ENCODE data around the gene PPP3CB.

The PPP3CB gene

GRCh38 chr10:73522263-73522662, 26.4 kb upstream of the PPP3CB start:
- H3K9me2 ChIP-seq (replicated peaks; ENCODE audit: control insufficient read depth, low read length) = no peaks in the 10 kb centered on the region
- no peaks in the 10 kb centered on the region for H3K79me2 ChIP-seq (ENCODE audit: control insufficient read depth, low read length)
- no peaks in the 10 kb centered on the region for H3K36me3 ChIP-seq (ENCODE audit: control insufficient read depth, low read length)
- H3K4me2 ChIP-seq (ENCODE audit: low read length) = no peak overlapping the region
- no peaks in the 10 kb centered on the region for H3K9me3 ChIP-seq (ENCODE audit: control insufficient read depth, insufficient read depth, low read length)
- H3K4me1 ChIP-seq (ENCODE audit: control insufficient read depth, low read length) = no peaks in the 10 kb centered on the region
- H4K20me1 ChIP-seq (ENCODE audit: control insufficient read depth, insufficient read depth, low read depth, low read length) = no peaks in the 10 kb centered on the region
- no peak for TF ChIP-seq EZH2phosphoT487 (IDR thresholded peaks at IDR 0.05; ENCODE audit: borderline replicate concordance, low read length)
- no peak for TF ChIP-seq CTCF (IDR thresholded peaks at IDR 0.05; ENCODE audit: low read depth, low read length, poor library complexity, severe bottlenecking)
- H3K27me3 ChIP-seq (ENCODE audit: control insufficient read depth, low read length) = no peaks in the 10 kb centered on the region
- no peak overlapping the region for H3K27ac ChIP-seq (ENCODE audit: low read depth, low read length)
- no peak overlapping the region for H3K4me3 ChIP-seq (ENCODE audit: low read length)
- H3F3A ChIP-seq (ENCODE audit: control insufficient read depth, insufficient read depth) = no peaks in the 10 kb centered on the region

GRCh38 chr10:73519336-73519735, 23.5 kb upstream of the PPP3CB start:
- no peaks in the 10 kb centered on the region for H3F3A ChIP-seq (ENCODE audit: control insufficient read depth, insufficient read depth)
- H3K79me2 ChIP-seq (ENCODE audit: control insufficient read depth, low read length) = no peaks in the 10 kb centered on the region
- H3K27ac ChIP-seq (ENCODE audit: low read depth, low read length) = no peak overlapping the region
- no peaks in the 10 kb centered on the region for H4K20me1 ChIP-seq (ENCODE audit: control insufficient read depth, insufficient read depth, low read depth, low read length)
- no peaks in the 10 kb centered on the region for H3K9me3 ChIP-seq (ENCODE audit: control insufficient read depth, insufficient read depth, low read length)
- no peaks in the 10 kb centered on the region for H3K4me1 ChIP-seq (ENCODE audit: control insufficient read depth, low read length)
- no peaks in the 10 kb centered on the region for H3K27me3 ChIP-seq (ENCODE audit: control insufficient read depth, low read length)
- no peak overlapping the region for H3K4me2 ChIP-seq (ENCODE audit: low read length)
- no peaks in the 10 kb centered on the region for H3K36me3 ChIP-seq (ENCODE audit: control insufficient read depth, low read length)
- no peak overlapping the region for H3K4me3 ChIP-seq (ENCODE audit: low read length)
- TF ChIP-seq CTCF (IDR thresholded peaks at IDR 0.05; ENCODE audit: low read depth, low read length, poor library complexity, severe bottlenecking) = no peak
- TF ChIP-seq EZH2phosphoT487 (IDR thresholded peaks at IDR 0.05; ENCODE audit: borderline replicate concordance, low read length) = no peak
- H3K9me2 ChIP-seq (replicated peaks; ENCODE audit: control insufficient read depth, low read length) = no peaks in the 10 kb centered on the region

DNA sequence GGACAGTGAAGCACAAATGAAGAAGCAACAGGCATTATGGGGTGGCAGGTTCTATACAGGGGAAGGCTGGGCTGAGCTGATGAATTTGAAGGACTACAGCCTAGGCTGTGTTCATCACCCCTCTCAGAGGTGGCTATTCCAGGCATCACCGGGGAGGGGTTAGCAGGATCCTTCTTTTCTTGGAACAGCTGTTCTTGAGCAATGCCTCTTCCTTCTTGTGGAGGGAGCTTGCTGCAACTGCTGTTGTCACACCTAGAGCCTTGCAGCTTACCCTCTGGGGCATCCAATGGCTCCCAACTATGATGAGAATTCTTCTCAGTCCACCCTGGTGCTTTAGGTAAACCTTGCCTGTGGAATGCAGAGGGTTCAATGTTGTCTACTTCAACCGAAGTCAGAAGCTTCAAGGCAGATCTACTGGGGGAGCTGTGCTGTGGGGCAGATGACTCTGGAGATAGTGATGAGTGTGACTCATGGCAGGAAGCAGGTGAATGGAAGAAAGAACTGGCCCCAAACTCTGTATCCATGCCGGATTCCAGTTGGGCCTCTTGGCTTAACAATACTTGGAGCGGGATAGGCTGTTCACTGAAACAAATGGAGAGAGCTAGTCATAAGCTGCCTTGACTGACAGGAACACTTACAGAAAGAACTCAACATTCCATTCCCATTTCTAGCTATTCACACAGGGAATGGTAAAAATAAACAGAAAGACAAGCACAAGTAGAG, 21.5 kb upstream of the PPP3CB start:
- TF ChIP-seq CTCF (IDR thresholded peaks at IDR 0.05; ENCODE audit: low read depth, low read length, poor library complexity, severe bottlenecking) (no peak), EZH2phosphoT487 (IDR thresholded peaks at IDR 0.05; ENCODE audit: borderline replicate concordance, low read length) (no peak)
- Histone ChIP-seq H3K4me1 (ENCODE audit: control insufficient read depth, low read length) (no peaks in the 10 kb centered on the region), H3K9me2 (replicated peaks; ENCODE audit: control insufficient read depth, low read length) (no peaks in the 10 kb centered on the region), H3K79me2 (ENCODE audit: control insufficient read depth, low read length) (no peaks in the 10 kb centered on the region), H4K20me1 (ENCODE audit: control insufficient read depth, insufficient read depth, low read depth, low read length) (no peaks in the 10 kb centered on the region), H3K4me2 (ENCODE audit: low read length) (no peak overlapping the region), H3K36me3 (ENCODE audit: control insufficient read depth, low read length) (no peaks in the 10 kb centered on the region), H3K27me3 (ENCODE audit: control insufficient read depth, low read length) (no peaks in the 10 kb centered on the region), H3K9me3 (ENCODE audit: control insufficient read depth, insufficient read depth, low read length) (no peaks in the 10 kb centered on the region), H3K27ac (ENCODE audit: low read depth, low read length) (no peak overlapping the region), H3K4me3 (ENCODE audit: low read length) (no peak overlapping the region), H3F3A (ENCODE audit: control insufficient read depth, insufficient read depth) (no peaks in the 10 kb centered on the region)
